Right cardiac atrium (tissue), 5 donors: ENCODE results near the gene HLA-DOB. TPM values are rescaled to one million over a fixed set of nuclear protein-coding genes. Genes with fewer than 3 reads are reported as not detected.

Source experiments
- ATAC-seq, 2 donors: fragments of 200-7000 bp; cut with Tn5 transposase; one replicate each; pipeline versions ENCODE4 v1.8.0 to v1.9.1; 2020; ENCODE audit warnings: moderate library complexity in 2 of 2, mild to moderate bottlenecking in 1 of 2
- DNase-seq, 3 donors: peaks; one replicate each; pipeline ENCODE4 v3.0.0-alpha.2; 2020
- H3K27ac ChIP-seq: one replicate; pipeline ENCODE4 v1.5.1; 2013; ENCODE audit warnings: mild to moderate bottlenecking, low read length, control low read depth, moderate library complexity
- H3K27me3 ChIP-seq: one replicate; pipeline ENCODE4 v1.6.1; 2013; ENCODE audit not compliant: control insufficient read depth, insufficient read depth
- H3K4me1 ChIP-seq: one replicate; pipeline ENCODE4 v1.6.1; 2013; ENCODE audit warnings: low read length; ENCODE audit not compliant: control insufficient read depth, insufficient read depth
- H3K4me3 ChIP-seq: one replicate; pipeline ENCODE4 v1.5.1; 2013; ENCODE audit warnings: low read length, control low read depth
- H3K9me3 ChIP-seq: one replicate; pipeline ENCODE4 v1.6.1; 2013; ENCODE audit warnings: low read length; ENCODE audit not compliant: control insufficient read depth
- WGBS: extraction: QIAGEN DNeasy Blood & Tissue Kit; methylation state at CpG from one replicate; pipeline ENCODE4 v1.1.7; 2013; 5-methylcytosine and 5-hydroxymethylcytosine counted together
- intact Hi-C, 4 donors: fragments of 100-400 bp; cut with DNase I; formaldehyde crosslinking; loops; one replicate each; pipeline versions ENCODE4 v1.11.0 to v1.14.0; 2022 to 2023
- long read RNA-seq, 4 donors: library from polyadenylated mRNA; unstranded; transcript quantifications; one replicate each; pipeline ENCODE4 v2.0.0, GENCODE V29; 2020 to 2021
- polyA plus RNA-seq: library from polyadenylated mRNA; stranded (reverse); fragments of 200-250 nt; gene quantifications from one replicate; pipeline ENCODE4 v1.2.3, GENCODE V29; 2013
- total RNA-seq, 4 donors: library from RNA; stranded (reverse); fragmentation: NEBNext Ultra II Directional; extraction: Animal tissue kit (Norgen Biotek cat#: 25700); gene quantifications; one replicate each; pipeline ENCODE4 v1.2.1, GENCODE V29; 2021
- donor health status: healthy with polysubstance abuse.
- donor health status: DM: no; HTN: yes; CAD: no.
- donor health status: DM: no; HTN: no; CAD: no.
- donor health status: DM: no; HTN: yes; CAD: no; lungs with severe emphysema.
- donor health status: DM: yes; HTN: yes; CAD: no.

The HLA-DOB gene
- total RNA-seq (under 1 TPM in 2 of 4 donors, not detected in 2; 0.20 to 0.22 TPM), polyA plus RNA-seq (0.20 TPM)
- long read RNA-seq, donor 1, result 0 reads
- long read RNA-seq, donor 2, result 0 reads
- long read RNA-seq, donor 3, partial matches to known transcripts, result 1 of 1 reads
- long read RNA-seq, donor 3, other reads (novel, unspliced or antisense), result 0 of 1 reads
- long read RNA-seq, donor 4, result 0 reads

GRCh38 chr6:32816746-32817204 lies at the start of gene HLA-DOB:
Gene HLA-DOB (minus strand): TSS chr6:32817002. CDS start chr6:32816951, 51 bp downstream.
- H3K4me3 ChIP-seq, result no peak within 1 kb of the TSS
- 46% methylated on average over 3 of the region's 3 CpGs for WGBS
- no peaks in the 10 kb centered on the region for H3K9me3 ChIP-seq
- H3K4me1 ChIP-seq, result no peaks in the 10 kb centered on the region
- no peaks in the 10 kb centered on the region for H3K27me3 ChIP-seq
- H3K27ac ChIP-seq, result no peak within 1 kb of the TSS
- intact Hi-C loops, result no loop called here
- peak in 1 of 2 donors; percentile 70 for ATAC-seq
- no peak for DNase-seq

DNA sequence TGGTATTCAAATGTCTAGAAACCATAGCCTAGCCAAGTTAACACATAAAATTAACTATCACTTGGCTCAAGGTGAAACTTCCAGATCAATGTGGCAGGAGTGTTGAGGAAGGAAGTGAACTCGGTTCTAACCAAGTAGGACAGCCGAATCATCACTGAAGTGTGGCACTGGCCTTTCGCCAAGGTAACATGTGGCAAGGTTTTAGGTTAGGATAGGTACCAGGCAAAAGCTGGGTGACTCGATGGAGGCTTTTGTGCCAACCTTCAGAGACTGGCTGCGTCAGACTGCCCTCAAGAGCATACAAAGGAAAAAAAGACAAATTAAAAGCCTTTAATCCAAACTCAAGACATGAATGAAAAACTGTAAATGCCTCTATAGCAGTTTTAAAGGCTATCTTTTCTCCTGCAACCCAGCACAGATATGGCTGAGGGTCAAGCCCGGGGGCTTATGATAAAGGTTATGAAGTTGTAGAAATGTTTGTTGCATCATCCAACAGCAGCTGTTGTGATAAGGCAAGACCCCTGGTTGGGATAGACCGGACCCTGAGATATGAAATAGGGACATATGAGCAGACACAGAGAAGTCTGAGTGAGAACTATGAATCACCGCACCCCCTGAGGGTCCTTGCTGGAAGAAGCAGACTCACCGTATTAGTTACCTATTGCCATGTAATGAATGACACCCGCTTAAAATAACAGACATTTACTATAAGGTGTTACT lies 49.1 kb upstream of the HLA-DOB start:
- no peaks in the 10 kb centered on the region for H3K27me3 ChIP-seq
- H3K27ac ChIP-seq, result no peak overlapping the region
- H3K4me1 ChIP-seq, result no peaks in the 10 kb centered on the region
- H3K9me3 ChIP-seq, result no peaks in the 10 kb centered on the region
- 61% methylated on average over 10 of the region's 10 CpGs for WGBS
- ATAC-seq (no peak), DNase-seq (no peak)
- no peak overlapping the region for H3K4me3 ChIP-seq
- intact Hi-C loops, result loop anchor here in 2 of 4 donors (2.0 to 5.0 kb wide), 3 partner anchors 27 to 449 kb away; partner anchors contain the start of gene TAP2 (in 1 of the 2)

DNA sequence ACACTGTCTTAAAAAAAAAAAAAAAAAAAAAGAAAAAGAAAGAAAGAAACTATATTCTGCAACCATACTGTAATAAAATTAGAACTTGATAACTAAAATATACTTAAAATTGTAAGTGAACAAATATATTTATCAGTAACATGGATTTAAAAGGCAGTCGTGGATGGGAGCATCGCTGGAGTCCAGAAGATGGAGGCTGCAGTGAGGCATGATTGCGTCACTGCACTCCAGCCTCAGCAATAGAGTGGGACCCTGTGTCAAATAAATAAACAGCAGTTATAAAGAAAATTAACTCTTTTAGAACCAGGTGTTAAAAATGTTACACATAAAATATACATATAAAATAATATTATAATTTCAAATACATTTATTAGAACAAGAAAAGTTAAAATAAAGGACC lies 45.9 kb upstream of the HLA-DOB start:
- Histone ChIP-seq H3K27ac (no peak overlapping the region), H3K4me3 (no peak overlapping the region), H3K4me1 (no peaks in the 10 kb centered on the region), H3K27me3 (no peaks in the 10 kb centered on the region), H3K9me3 (no peaks in the 10 kb centered on the region)
- WGBS, result 74% methylated on average over 3 of the region's 3 CpGs
- intact Hi-C loops, result no loop called here
- DNase-seq (no peak), ATAC-seq (no peak)

DNA sequence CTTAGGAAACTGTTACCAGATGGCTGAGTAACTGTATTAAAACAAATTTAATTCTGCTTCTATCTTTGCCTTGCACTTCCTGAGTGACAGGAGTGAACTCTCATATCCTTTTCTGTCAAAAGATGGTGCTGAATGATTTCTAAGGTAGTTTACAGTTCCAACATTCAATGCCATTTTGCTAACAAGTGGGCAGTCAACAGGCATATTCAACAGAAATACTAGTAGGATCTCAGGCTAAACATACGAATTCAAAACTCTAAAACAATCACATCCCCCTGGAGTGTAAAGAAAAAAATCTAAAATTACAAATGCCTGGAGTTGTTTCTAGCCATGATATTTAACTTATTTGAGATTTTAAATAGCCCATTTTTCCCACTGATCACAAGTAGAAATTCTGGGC lies 43.9 kb upstream of the HLA-DOB start:
- ATAC-seq, result no peak

GRCh38 chr6:32858194-32858593 lies 41.4 kb upstream of the HLA-DOB start:
- 87% methylated on average over 5 of the region's 5 CpGs for WGBS
- no peaks in the 10 kb centered on the region for H3K9me3 ChIP-seq
- no peaks in the 10 kb centered on the region for H3K27me3 ChIP-seq
- ATAC-seq (no peak), DNase-seq (no peak)
- intact Hi-C loops, result no loop called here
- H3K27ac ChIP-seq, result no peak overlapping the region
- no peak overlapping the region for H3K4me3 ChIP-seq
- no peaks in the 10 kb centered on the region for H3K4me1 ChIP-seq

More for the DNA sequence above, 43.9 kb upstream of the HLA-DOB start:
- no peaks in the 10 kb centered on the region for H3K9me3 ChIP-seq
- no peaks in the 10 kb centered on the region for H3K4me1 ChIP-seq
- 82% methylated on average over 1 of the region's 1 CpG for WGBS
- no peak overlapping the region for H3K27ac ChIP-seq
- no peak for DNase-seq
- H3K27me3 ChIP-seq, result no peaks in the 10 kb centered on the region
- H3K4me3 ChIP-seq, result no peak overlapping the region
- intact Hi-C loops, result no loop called here

DNA sequence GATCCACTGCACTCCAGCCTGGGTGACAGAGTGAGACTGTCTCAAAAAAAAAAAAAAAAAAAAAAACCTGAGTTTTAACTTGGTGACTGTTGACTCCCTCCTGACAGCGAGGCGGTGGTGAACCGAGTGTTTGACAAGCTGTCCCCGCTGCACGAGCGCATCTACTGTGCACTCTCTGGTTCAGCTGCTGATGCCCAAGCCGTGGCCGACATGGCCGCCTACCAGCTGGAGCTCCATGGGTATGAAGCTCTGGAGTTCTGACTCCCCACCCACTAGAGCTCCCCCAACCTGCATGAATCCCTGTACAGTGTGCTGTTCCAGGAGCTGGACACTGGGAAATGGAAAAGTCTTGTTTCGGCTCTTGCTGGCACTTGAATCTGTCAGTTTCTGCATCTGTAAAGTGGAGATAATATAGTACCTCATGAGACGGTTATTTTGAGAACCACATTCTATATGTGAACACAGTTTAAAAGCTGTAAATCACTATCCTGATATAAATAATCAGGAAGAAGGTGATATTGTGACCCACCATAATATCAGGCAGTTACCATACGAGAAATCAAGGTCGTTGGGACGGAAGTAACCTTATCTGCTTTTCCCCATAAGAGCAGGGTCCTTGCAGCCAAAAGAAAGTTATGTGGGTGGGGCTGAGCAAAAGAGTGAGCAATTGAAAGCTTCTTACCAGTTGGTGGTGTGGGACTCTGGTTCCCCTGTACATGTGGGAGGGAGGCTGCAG lies 40.5 kb upstream of the HLA-DOB start:
- Histone ChIP-seq H3K4me3 (no peak overlapping the region), H3K27ac (no peak overlapping the region), H3K27me3 (no peaks in the 10 kb centered on the region), H3K4me1 (no peaks in the 10 kb centered on the region), H3K9me3 (no peaks in the 10 kb centered on the region)
- intact Hi-C loops, result no loop called here
- ATAC-seq (no peak), DNase-seq (no peak)
- 82% methylated on average over 14 of the region's 14 CpGs for WGBS

- H3K27ac ChIP-seq, result no peak overlapping the region
- intact Hi-C loops, result no loop called here
- 81% methylated on average over 8 of the region's 8 CpGs for WGBS
Measured at GRCh38 chr6:32855467-32856174, 38.8 kb upstream of the HLA-DOB start.

GRCh38 chr6:32854376-32855178 lies 37.8 kb upstream of the HLA-DOB start:
- intact Hi-C loops, result no loop called here
- H3K9me3 ChIP-seq, result no peaks in the 10 kb centered on the region
- peak overlapping the region; percentile 75 for H3K4me3 ChIP-seq
- peak; percentile 45 to 50 for ATAC-seq
- peak; percentile 40 to 67 (median 62) for DNase-seq
- peaks cover 4% of the 10 kb centered on the region for H3K4me1 ChIP-seq
- no peaks in the 10 kb centered on the region for H3K27me3 ChIP-seq
- peak overlapping the region; percentile 69 for H3K27ac ChIP-seq
- 11% methylated on average over 24 of the region's 24 CpGs for WGBS

More at GRCh38 chr6:32855467-32856174, 38.8 kb upstream of the HLA-DOB start:
- no peak for ATAC-seq
- Histone ChIP-seq H3K27me3 (no peaks in the 10 kb centered on the region), H3K4me1 (peaks cover 4% of the 10 kb centered on the region), H3K4me3 (no peak overlapping the region), H3K9me3 (no peaks in the 10 kb centered on the region)
- no peak for DNase-seq

DNA sequence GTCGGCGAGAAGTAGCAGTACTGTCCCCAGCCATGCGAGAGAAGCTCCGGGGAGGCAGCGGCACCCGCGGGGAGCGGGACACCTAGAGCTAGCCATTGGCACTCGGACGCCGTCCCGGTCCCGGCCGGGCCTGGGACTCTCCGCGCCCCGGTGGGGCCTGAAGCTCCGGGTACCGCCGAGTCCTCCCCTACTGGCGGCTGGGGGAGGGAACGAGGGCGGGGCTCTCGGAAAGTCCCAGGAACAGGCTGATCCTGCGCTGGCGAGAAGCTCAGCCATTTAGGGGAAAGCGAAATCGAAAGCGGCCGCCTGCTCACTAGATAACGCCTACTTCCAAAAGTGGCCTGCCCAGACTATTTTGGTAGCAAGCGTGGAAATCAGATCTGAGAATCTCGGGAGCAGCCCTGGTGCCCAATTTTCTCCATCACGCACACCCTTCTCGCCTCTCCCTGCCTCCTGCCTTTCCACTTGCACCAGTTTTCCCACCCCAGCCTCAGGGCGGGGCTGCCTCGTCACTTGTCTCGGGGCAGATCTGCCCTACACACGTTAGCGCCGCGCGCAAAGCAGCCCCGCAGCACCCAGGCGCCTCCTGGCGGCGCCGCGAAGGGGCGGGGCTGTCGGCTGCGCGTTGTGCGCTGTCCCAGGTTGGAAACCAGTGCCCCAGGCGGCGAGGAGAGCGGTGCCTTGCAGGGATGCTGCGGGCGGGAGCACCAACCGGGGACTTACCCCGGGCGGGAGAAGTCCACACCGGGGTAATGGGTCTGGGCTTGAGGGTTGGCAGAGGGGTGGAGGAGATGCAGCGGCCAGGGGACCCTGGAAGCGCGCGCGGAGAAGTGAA lies 37.0 kb upstream of the HLA-DOB start, which contains the start of the genes PSMB9 and TAP1:
PSMB9 (plus strand) TSS at position 652 of the 835 bp plus-strand sequence; CDS start at position 690, 38 bp downstream.
TAP1 (minus strand) TSS at position 164 of the 835 bp plus-strand sequence; CDS start at position 96, 68 bp downstream.
- H3K27ac ChIP-seq, result peak within 1 kb of the TSS; percentile 98
- ATAC-seq, result peak; percentile 96
- H3K4me1 ChIP-seq, result peaks cover 4% of the 10 kb centered on the region
- intact Hi-C loops, result no loop called here
- peak within 1 kb of the TSS; percentile 75 for H3K4me3 ChIP-seq
- peak; percentile 96 to 98 (median 97) for DNase-seq
- H3K9me3 ChIP-seq, result no peaks in the 10 kb centered on the region
- WGBS, result under 1% methylated on average over 68 of the region's 68 CpGs
- H3K27me3 ChIP-seq, result no peaks in the 10 kb centered on the region
